Mucosa of descending colon (tissue), 3 donors: ENCODE results near the gene OSBPL3. TPM values are rescaled to one million over a fixed set of nuclear protein-coding genes. Genes with fewer than 3 reads are reported as not detected.
A peak's percentile ranks its signal among the peaks of the same experiment; 100 is the strongest.

ENCODE experiments used
- ATAC-seq: fragments of 200-7000 bp; cut with Tn5 transposase; one replicate; pipeline ENCODE4 v1.9.1; 2020; ENCODE audit warnings: mild to moderate bottlenecking, moderate library complexity
- DNase-seq, 3 donors: peaks; one replicate each; pipeline ENCODE4 v3.0.0-alpha.2; 2020
- H3K36me3 ChIP-seq: fragments of 200-600 bp; one replicate; pipeline ENCODE4 v1.8.0; 2021; ENCODE audit warnings: low read depth, mild to moderate bottlenecking
- H3K4me1 ChIP-seq: fragments of 200-600 bp; one replicate; pipeline ENCODE4 v1.8.0; 2021; ENCODE audit warnings: low read depth, mild to moderate bottlenecking
- H3K4me3 ChIP-seq: fragments of 200-600 bp; one replicate; pipeline ENCODE4 v1.8.0; 2021; ENCODE audit warnings: mild to moderate bottlenecking
- H3K9me3 ChIP-seq: fragments of 200-600 bp; one replicate; pipeline ENCODE4 v1.8.0; 2021; ENCODE audit warnings: mild to moderate bottlenecking
- CTCF ChIP-seq: fragments of 200-600 bp; IDR thresholded peaks from one replicate; pipeline ENCODE4 v1.8.0; 2022; ENCODE audit warnings: antibody characterized with exemption, mild to moderate bottlenecking
- intact Hi-C, 2 donors: fragments of 100-400 bp; cut with DNase I in 1 of 2; cut with micrococcal nuclease in 1 of 2; formaldehyde crosslinking; loops; one replicate each; pipeline versions ENCODE4 v1.11.0 to v1.11.1; 2022; cut with DNase I, micrococcal nuclease
- total RNA-seq, 3 donors: library from RNA; stranded (reverse); fragmentation: NEBNext Ultra II Directional in 2 of 3; extraction: Animal tissue kit (Norgen Biotek cat#: 25700) in 2 of 3; gene quantifications; one replicate each; pipeline versions ENCODE4 v1.2.1 to v1.2.4, GENCODE V29; 2021 to 2023
- donor health status: DM: no; HTN: no; CAD: no; lungs with moderate emphysema.
- donor health status: DM: no; HTN: no; CAD: no.
- donor health status: DM: no; HTN: yes; CAD: no.

OSBPL3 gene
- total RNA-seq, 3 donors from 2014 or later = 9.0 to 15.4 (median 10.6) TPM

GRCh38 chr7:24842449-24843241 is 137.3 kb downstream of the OSBPL3 start:
- no peaks in the 10 kb centered on the region for H3K36me3 ChIP-seq
- intact Hi-C loops = no loop called here
- no peaks in the 10 kb centered on the region for H3K9me3 ChIP-seq
- ATAC-seq (peak; percentile 54), DNase-seq (no peak)
- H3K4me1 ChIP-seq = no peaks in the 10 kb centered on the region
- TF ChIP-seq CTCF = no peak
- H3K4me3 ChIP-seq = no peak overlapping the region

GRCh38 chr7:24842029-24842428 is 137.9 kb downstream of the OSBPL3 start:
- intact Hi-C loops = no loop called here

GRCh38 chr7:24840563-24840962 is 139.4 kb downstream of the OSBPL3 start:
- DNase-seq = no peak
- H3K9me3 ChIP-seq = no peaks in the 10 kb centered on the region
- no peaks in the 10 kb centered on the region for H3K4me1 ChIP-seq
- no peak overlapping the region for H3K4me3 ChIP-seq
- H3K36me3 ChIP-seq = no peaks in the 10 kb centered on the region
- intact Hi-C loops = no loop called here
- no peak for TF ChIP-seq CTCF
- ATAC-seq = no peak

More at GRCh38 chr7:24842029-24842428, 137.9 kb downstream of the OSBPL3 start:
- Histone ChIP-seq H3K36me3 (no peaks in the 10 kb centered on the region), H3K9me3 (no peaks in the 10 kb centered on the region), H3K4me1 (no peaks in the 10 kb centered on the region), H3K4me3 (no peak overlapping the region)
- TF ChIP-seq CTCF = no peak
- ATAC-seq (no peak), DNase-seq (no peak)

- Histone ChIP-seq H3K4me3 (no peak overlapping the region), H3K36me3 (no peaks in the 10 kb centered on the region), H3K4me1 (no peaks in the 10 kb centered on the region), H3K9me3 (no peaks in the 10 kb centered on the region)
- peak; percentile 71 for ATAC-seq
- no peak for TF ChIP-seq CTCF
- intact Hi-C loops = no loop called here
- DNase-seq = no peak
Measured at GRCh38 chr7:24836084-24836483, 143.9 kb downstream of the OSBPL3 start.

- no peak for DNase-seq
- intact Hi-C loops = no loop called here
- TF ChIP-seq CTCF = no peak
- Histone ChIP-seq H3K4me1 (no peaks in the 10 kb centered on the region), H3K9me3 (no peaks in the 10 kb centered on the region), H3K36me3 (no peaks in the 10 kb centered on the region), H3K4me3 (no peak overlapping the region)
- no peak for ATAC-seq
Measured at GRCh38 chr7:24835643-24836042, 144.3 kb downstream of the OSBPL3 start.
